A549 treated with DMSO at 1 μM for 4 hours (cell line): Measurements from ENCODE around the gene ADAD1. TPM values are rescaled to one million over a fixed set of nuclear protein-coding genes. Genes with fewer than 3 reads are reported as not detected.

Experiments used
- total RNA-seq: library from RNA; stranded (reverse); fragments of 200-300 nt; extraction: Qiagen RNA extraction; gene quantifications from 5 replicates; pipeline ENCODE4 v1.2.3, GENCODE V29; 2022; ENCODE audit warnings: low read depth

The ADAD1 gene
- not detected in 5 replicates for total RNA-seq

DNA sequence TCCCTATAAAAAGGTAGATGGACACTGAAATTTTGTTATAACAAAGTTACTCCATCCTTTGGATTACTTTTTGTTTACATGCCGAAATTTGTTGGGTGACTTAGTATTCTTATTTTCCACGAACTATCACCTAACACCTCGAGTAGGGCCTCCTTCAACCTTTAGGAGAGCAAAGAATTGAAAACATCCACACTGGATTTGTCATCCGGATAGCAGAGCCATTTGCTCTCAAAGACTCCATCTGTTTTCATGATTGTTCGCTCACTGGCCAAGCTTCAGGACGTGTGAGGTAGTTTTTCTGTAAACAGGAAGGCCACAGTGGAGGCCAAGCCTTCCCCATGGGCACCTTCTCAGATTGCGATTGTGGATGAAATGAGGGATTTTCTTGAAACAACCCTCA, at the start of gene ADAD1:
Gene ADAD1 (plus strand): TSS at position 301 of the 400 bp plus-strand sequence. CDS start 1,059 bp downstream, outside the sequence.

GRCh38 chr4:122456231-122457116, 77.7 kb downstream of the ADAD1 start, which contains the start of gene IL2:
TSS of gene IL2 (minus strand) at chr4:122456725. CDS start at chr4:122456440, 285 bp downstream.

Other genes with a start within 250 kb of the ADAD1 start
- 6.7 to 9.3 TPM (median 8.5 TPM) in 5 replicates for gene BLTP1, start 226.7 kb upstream of the ADAD1 start, total RNA-seq
- gene IL2, start 77.7 kb downstream of the ADAD1 start, total RNA-seq: not detected in 5 replicates
- not detected in 5 replicates for gene IL21, start 242.1 kb downstream of the ADAD1 start, total RNA-seq